ENCODE data around the gene SLC25A30.

GRCh38 chr13:45349438-45349837 is 68.7 kb downstream of the SLC25A30 start:
- TF ChIP-seq POLR2A (IDR thresholded peaks at IDR 0.05) = no peak
- no peak for TF ChIP-seq CTCF (IDR thresholded peaks at IDR 0.05 in 8 of 11, conservative IDR thresholded peaks at IDR 0.05 in 3 of 11)
